ENCODE measurements around the gene SLC9A9.
"Not testable (repeated sequence)": the region's sequence is repeated elsewhere in the genome, so short reads cannot be mapped to it uniquely, and the experiment has no call there.

DNA sequence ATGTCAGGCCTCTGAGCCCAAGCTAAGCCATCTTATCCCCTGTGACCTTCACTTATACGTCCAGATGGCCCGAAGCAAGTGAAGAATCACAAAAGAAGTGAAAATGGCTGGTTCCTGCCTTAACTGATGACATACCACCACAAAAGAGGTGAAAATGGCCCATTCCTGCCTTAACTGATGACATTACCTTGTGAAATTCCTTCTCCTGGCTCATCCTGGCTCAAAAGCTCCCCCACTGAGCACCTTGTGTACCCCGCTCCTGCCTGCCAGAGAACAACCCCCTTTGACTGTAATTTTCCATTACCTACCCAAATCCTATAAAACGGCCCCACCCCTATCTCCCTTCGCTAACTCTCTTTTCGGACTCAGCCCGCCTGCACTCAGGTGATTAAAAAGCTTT is 42.8 kb downstream of the SLC9A9 start:
- TF ChIP-seq POLR2A, POLR2AphosphoS5 (IDR thresholded peaks at IDR 0.05): not testable (repeated sequence)
- TF ChIP-seq, protein P1, sequence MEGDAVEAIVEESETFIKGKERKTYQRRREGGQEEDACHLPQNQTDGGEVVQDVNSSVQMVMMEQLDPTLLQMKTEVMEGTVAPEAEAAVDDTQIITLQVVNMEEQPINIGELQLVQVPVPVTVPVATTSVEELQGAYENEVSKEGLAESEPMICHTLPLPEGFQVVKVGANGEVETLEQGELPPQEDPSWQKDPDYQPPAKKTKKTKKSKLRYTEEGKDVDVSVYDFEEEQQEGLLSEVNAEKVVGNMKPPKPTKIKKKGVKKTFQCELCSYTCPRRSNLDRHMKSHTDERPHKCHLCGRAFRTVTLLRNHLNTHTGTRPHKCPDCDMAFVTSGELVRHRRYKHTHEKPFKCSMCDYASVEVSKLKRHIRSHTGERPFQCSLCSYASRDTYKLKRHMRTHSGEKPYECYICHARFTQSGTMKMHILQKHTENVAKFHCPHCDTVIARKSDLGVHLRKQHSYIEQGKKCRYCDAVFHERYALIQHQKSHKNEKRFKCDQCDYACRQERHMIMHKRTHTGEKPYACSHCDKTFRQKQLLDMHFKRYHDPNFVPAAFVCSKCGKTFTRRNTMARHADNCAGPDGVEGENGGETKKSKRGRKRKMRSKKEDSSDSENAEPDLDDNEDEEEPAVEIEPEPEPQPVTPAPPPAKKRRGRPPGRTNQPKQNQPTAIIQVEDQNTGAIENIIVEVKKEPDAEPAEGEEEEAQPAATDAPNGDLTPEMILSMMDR (IDR thresholded peaks at IDR 0.05 in 8 of 11, conservative IDR thresholded peaks at IDR 0.05 in 3 of 11), result not testable (repeated sequence)
